ENCODE results near the gene ATP13A3.
"Not testable (repeated sequence)": the region's sequence is repeated elsewhere in the genome, so short reads cannot be mapped to it uniquely, and the experiment has no call there.

ATP13A3 gene

DNA sequence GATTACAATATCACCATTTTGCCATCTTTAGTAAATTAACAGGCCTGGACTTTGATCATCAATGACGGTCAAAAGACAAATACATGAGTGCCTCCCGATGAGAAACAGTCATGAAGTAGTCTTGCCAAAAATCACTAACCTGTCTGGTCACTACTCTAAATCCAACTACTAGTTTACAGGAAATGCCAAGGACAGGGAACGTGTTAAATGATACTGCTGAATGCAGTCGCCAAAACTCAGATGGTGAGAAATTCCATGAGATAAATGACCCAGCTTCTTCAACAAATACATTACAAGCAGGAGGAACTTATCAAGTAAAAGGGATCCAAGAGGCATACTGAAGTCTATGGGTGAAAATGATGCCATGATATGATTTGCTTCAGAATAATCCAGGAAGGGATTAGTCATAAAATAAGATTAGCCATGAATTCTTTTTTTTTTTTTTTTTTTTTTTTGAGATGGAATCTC, 35.8 kb upstream of the ATP13A3 start:
- peaks cover 10 to 11% of the 10 kb centered on the region in 2 experiments for H3K4me1 ChIP-seq (ENCODE audit: control insufficient read depth in 1 of 2, insufficient read depth in 1 of 2, low read depth in 1 of 2, low read length in 1 of 2)
- no peaks in the 10 kb centered on the region for H3K27me3 ChIP-seq
- no peak for TF ChIP-seq CTCF (IDR thresholded peaks at IDR 0.05)
- no peak overlapping the region for H3K4me3 ChIP-seq (ENCODE audit: low read depth in 1 of 2, low read length in 1 of 2)
- no peaks in the 10 kb centered on the region for H3K36me3 ChIP-seq
- no peaks in the 10 kb centered on the region for H3K9me3 ChIP-seq
- H3K27ac ChIP-seq: no peak overlapping the region

DNA sequence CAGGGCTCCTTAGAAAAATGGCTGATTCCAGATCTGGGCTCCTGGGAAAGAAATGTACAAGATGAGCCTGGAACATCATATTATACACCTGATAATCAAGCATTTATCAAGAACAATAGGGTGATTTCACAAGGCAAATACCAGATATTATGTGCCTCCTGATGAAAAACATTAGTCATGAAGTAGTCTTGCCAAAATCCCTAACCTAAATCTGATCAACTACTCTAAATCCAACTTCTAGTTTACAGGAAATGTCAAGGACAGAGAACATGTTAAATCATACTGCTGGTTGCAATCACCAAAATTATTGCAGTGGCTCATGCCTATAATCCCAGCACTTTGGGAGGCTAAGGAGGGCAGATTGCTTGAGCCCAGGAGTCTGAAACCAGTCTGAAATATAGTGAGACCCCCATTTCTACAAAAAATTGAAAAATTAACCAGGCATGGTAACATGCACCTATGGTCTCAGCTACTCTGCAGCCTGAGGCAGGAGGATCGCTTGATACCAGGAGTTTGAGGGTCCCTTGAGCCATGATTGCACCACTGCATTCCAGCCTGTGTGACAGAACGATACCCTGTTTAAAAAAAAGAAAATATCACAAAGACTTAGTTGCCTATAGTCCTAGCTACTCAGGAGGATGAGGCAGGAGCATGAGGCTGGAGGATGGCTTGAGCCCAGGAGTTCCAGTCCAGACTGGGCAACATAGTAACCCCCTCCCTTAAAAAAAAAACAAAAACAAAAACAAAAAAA, 34.9 kb upstream of the ATP13A3 start:
- Histone ChIP-seq H3K36me3 (no peaks in the 10 kb centered on the region), H3K4me1 (ENCODE audit: control insufficient read depth in 1 of 2, insufficient read depth in 1 of 2, low read depth in 1 of 2, low read length in 1 of 2) (peaks cover 6 to 7% of the 10 kb centered on the region in 2 experiments), H3K27ac (no peak overlapping the region), H3K4me3 (ENCODE audit: low read depth in 1 of 2, low read length in 1 of 2) (no peak overlapping the region), H3K9me3 (no peaks in the 10 kb centered on the region), H3K27me3 (no peaks in the 10 kb centered on the region)
- TF ChIP-seq CTCF (IDR thresholded peaks at IDR 0.05): no peak

DNA sequence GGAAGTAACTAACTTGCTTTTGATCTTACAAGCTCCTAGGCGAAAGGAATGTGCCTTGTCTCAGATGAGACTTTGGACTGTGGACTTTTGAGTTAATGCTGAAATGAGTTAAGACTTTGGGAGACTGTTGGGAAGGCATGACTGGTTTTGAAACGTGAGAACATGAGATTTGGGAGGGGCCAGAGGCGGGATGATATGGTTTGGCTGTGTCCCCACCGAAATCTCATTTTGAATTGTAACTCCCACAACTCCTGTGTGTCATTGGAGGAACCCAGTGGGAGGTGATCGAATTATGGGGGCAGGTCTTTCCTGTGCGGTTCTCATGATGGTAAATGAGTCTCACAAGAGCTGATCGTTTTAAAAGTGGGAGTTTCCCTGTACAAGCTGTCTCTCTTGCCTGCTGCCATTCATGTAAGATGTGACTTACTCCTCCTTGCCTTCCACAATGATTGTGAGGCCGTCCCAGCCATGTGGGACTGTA, 33.9 kb upstream of the ATP13A3 start:
- not testable (repeated sequence) for H3K4me1 ChIP-seq (ENCODE audit: control insufficient read depth in 1 of 2, insufficient read depth in 1 of 2, low read depth in 1 of 2, low read length in 1 of 2); H3K36me3 ChIP-seq; H3K4me3 ChIP-seq (ENCODE audit: low read depth in 1 of 2, low read length in 1 of 2); H3K27me3 ChIP-seq; H3K9me3 ChIP-seq; H3K27ac ChIP-seq

DNA sequence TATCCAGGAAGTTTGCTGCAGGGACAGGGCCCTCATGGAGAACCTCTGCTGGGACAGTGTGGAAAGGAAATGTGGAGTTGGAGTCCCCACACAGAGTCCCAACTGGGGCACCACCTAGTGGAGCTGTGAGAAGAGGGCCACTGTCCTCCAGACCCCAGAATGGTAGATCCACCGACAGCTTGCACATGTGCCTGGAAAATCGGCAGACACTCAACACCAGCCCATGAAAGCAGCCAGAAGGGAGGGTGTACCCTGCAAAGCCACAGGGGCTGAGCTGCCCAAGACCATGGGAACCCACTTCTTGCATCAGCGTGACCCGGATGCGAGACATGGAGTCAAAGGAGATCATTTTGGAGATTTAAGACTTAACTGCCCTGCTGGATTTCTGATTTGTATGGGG, 33.4 kb upstream of the ATP13A3 start:
- not testable (repeated sequence) for H3K4me1 ChIP-seq (ENCODE audit: control insufficient read depth in 1 of 2, insufficient read depth in 1 of 2, low read depth in 1 of 2, low read length in 1 of 2); H3K4me3 ChIP-seq (ENCODE audit: low read depth in 1 of 2, low read length in 1 of 2)

GRCh38 chr3:194518652-194519051, 31.9 kb upstream of the ATP13A3 start:
- Histone ChIP-seq H3K4me3 (ENCODE audit: low read depth in 1 of 2, low read length in 1 of 2) (no peak overlapping the region), H3K4me1 (ENCODE audit: control insufficient read depth in 1 of 2, insufficient read depth in 1 of 2, low read depth in 1 of 2, low read length in 1 of 2) (no peaks in the 10 kb centered on the region), H3K27ac (no peak overlapping the region), H3K27me3 (no peaks in the 10 kb centered on the region), H3K36me3 (no peaks in the 10 kb centered on the region), H3K9me3 (no peaks in the 10 kb centered on the region)
- TF ChIP-seq CTCF (IDR thresholded peaks at IDR 0.05): no peak

More for the DNA sequence above, 33.4 kb upstream of the ATP13A3 start:
- H3K27ac ChIP-seq, H3K36me3 ChIP-seq, H3K27me3 ChIP-seq, H3K9me3 ChIP-seq: not testable (repeated sequence)

GRCh38 chr3:194517333-194517732, 30.5 kb upstream of the ATP13A3 start:
- TF ChIP-seq CTCF (IDR thresholded peaks at IDR 0.05): no peak
- H3K27ac ChIP-seq: no peak overlapping the region
- no peak overlapping the region for H3K4me3 ChIP-seq (ENCODE audit: low read depth in 1 of 2, low read length in 1 of 2)
- no peaks in the 10 kb centered on the region for H3K4me1 ChIP-seq (ENCODE audit: control insufficient read depth in 1 of 2, insufficient read depth in 1 of 2, low read depth in 1 of 2, low read length in 1 of 2)
- H3K36me3 ChIP-seq: no peaks in the 10 kb centered on the region
- no peaks in the 10 kb centered on the region for H3K27me3 ChIP-seq
- no peaks in the 10 kb centered on the region for H3K9me3 ChIP-seq
